K562 (cell line): ENCODE measurements around the gene CENPP. TPM values are rescaled to one million over a fixed set of nuclear protein-coding genes. Genes with fewer than 3 reads are reported as not detected.

ENCODE experiments used
- ATAC-seq: fragments of 200-7000 bp; cut with Tn5 transposase; 3 replicates; pipeline ENCODE4 v1.9.1; 2020; ENCODE audit warnings: moderate library complexity
- BruUV-seq: library from RNA; stranded (reverse); fragments of 400-500 nt; replicated peaks from 2 replicates; lab custom pipeline; 2021; lab: Mats Ljungman, UMichigan
- CTCF ChIA-PET: fragments of 300-600 bp; formaldehyde crosslinking; extraction: SDS; loops from one replicate; lab custom pipeline; 2021; ENCODE audit warnings: low intra/inter-chr PET ratio; lab: Yijun Ruan, JAX
- POLR2A ChIA-PET: fragments of 300-600, 350-650 bp; sonication (Branson Sonifier 250); formaldehyde crosslinking; extraction: SDS; loops from one replicate; lab custom pipeline; 2021; ENCODE audit warnings: antibody characterized with exemption, inconsistent platforms; lab: Yijun Ruan, JAX
- DNase-seq, 4 experiments: peaks; one replicate each; pipeline versions ENCODE4 v3.0.0 to v3.0.0-alpha.2; 2011 to 2018; ENCODE audit warnings: low spot score in 3 of 4, mixed read lengths in 3 of 4; ENCODE audit errors: extremely low read depth in 1 of 4
- FAIRE-seq: peaks from 2 replicates; lab custom pipeline; 2011; peaks lifted over from hg19 to GRCh38; lab: Jason Lieb, UNC
- H2AFZ ChIP-seq: 2 replicates; pipeline ENCODE4 v1.6.0; 2011; ENCODE audit warnings: low read depth, low read length, control low read depth, inconsistent platforms
- H3K27ac ChIP-seq: fragments of 200-600 bp; 3 replicates; pipeline ENCODE4 v1.8.0; 2011; ENCODE audit warnings: low read depth, mild to moderate bottlenecking, control low read depth, inconsistent platforms, low read length, moderate library complexity, mixed read lengths; ENCODE audit errors: extremely low read depth
- H3K27me3 ChIP-seq, 2 experiments: fragments of 300-600 bp in 1 of 2; 2 replicates in 1 of 2; 3 replicates in 1 of 2; pipeline versions ENCODE4 v1.6.0 to v1.8.0; 2011; ENCODE audit warnings: inconsistent platforms in 2 of 2, low read length in 2 of 2, mild to moderate bottlenecking in 1 of 2, mixed read lengths in 1 of 2, moderate library complexity in 1 of 2; ENCODE audit not compliant: control insufficient read depth in 2 of 2, insufficient read depth in 2 of 2
- H3K36me3 ChIP-seq: fragments of 300-600 bp; 3 replicates; pipeline ENCODE4 v1.8.0; 2011; ENCODE audit warnings: mild to moderate bottlenecking, low read length, inconsistent platforms; ENCODE audit not compliant: control insufficient read depth, insufficient read depth
- H3K4me1 ChIP-seq, 2 experiments: fragments of 200-600 bp in 1 of 2; replicated peaks in 1 of 2; 2 replicates in 1 of 2; 3 replicates in 1 of 2; pipeline versions ENCODE4 v1.5.1 to v1.8.0; 2011; ENCODE audit warnings: inconsistent platforms in 2 of 2, low read length in 2 of 2, mild to moderate bottlenecking in 1 of 2, mixed read lengths in 1 of 2, moderate library complexity in 1 of 2; ENCODE audit not compliant: control insufficient read depth in 2 of 2, insufficient read depth in 2 of 2
- H3K4me2 ChIP-seq: 2 replicates; pipeline ENCODE4 v1.6.1; 2011; ENCODE audit warnings: low read length, control low read depth, inconsistent platforms, mixed read lengths; ENCODE audit not compliant: insufficient read depth
- H3K4me3 ChIP-seq: fragments of 200-600 bp; sonication (generic), shearing (Covaris generic); 2 replicates; pipeline ENCODE4 v1.5.1; 2016; ENCODE audit warnings: control low read depth, inconsistent platforms
- H3K79me2 ChIP-seq: fragments of 200-600 bp; 3 replicates; pipeline ENCODE4 v1.8.0; 2011; ENCODE audit warnings: low read length, inconsistent platforms; ENCODE audit not compliant: control insufficient read depth, insufficient read depth
- H3K9ac ChIP-seq, 2 experiments: 2 replicates each; pipeline versions ENCODE4 v1.6.0 to v1.6.1; 2011; ENCODE audit warnings: low read depth in 2 of 2, low read length in 2 of 2, control low read depth in 1 of 2, inconsistent platforms in 1 of 2, mild to moderate bottlenecking in 1 of 2, mixed read lengths in 1 of 2; ENCODE audit not compliant: insufficient read depth in 1 of 2
- H3K9me1 ChIP-seq: one replicate; pipeline ENCODE4 v1.6.0; 2011; ENCODE audit warnings: inconsistent platforms, mild to moderate bottlenecking, low read length, moderate library complexity; ENCODE audit not compliant: control insufficient read depth, insufficient read depth
- H3K9me3 ChIP-seq: replicated peaks from 2 replicates; pipeline ENCODE4 v1.5.1; 2011; ENCODE audit warnings: low read depth, low read length, inconsistent platforms; ENCODE audit not compliant: control insufficient read depth, insufficient read depth
- H4K20me1 ChIP-seq: replicated peaks from 2 replicates; pipeline ENCODE4 v1.6.1; 2011; ENCODE audit warnings: low read length, inconsistent platforms, mixed read lengths; ENCODE audit not compliant: control insufficient read depth, insufficient read depth
- ARID4B ChIP-seq: sonication (generic); formaldehyde crosslinking; IDR thresholded peaks from 2 replicates; pipeline ENCODE4 v1.8.0; 2022; ENCODE audit warnings: mild to moderate bottlenecking, missing genetic modification reagents
- CAMTA2 ChIP-seq: fragments of 250-450 bp; sonication (Bioruptor Pico); conservative IDR thresholded peaks from 2 replicates; pipeline ENCODE4 v1.5.1; 2022
- CBX8 ChIP-seq: fragments of 200-600 bp; sonication (generic); IDR thresholded peaks from 2 replicates; pipeline ENCODE4 v1.6.1; 2012; ENCODE audit warnings: borderline replicate concordance, mixed run types, low read depth, mild to moderate bottlenecking, moderate library complexity, mixed read lengths, low read length, control low read depth, inconsistent platforms; ENCODE audit not compliant: poor library complexity, severe bottlenecking; ENCODE audit errors: extremely low read depth
- CHD1 ChIP-seq: fragments of 200-600 bp; sonication (generic); IDR thresholded peaks from one replicate; pipeline ENCODE4 v1.6.1; 2012; ENCODE audit warnings: mild to moderate bottlenecking, moderate library complexity, low read length, inconsistent platforms
- MITF ChIP-seq: IDR thresholded peaks from 2 replicates; pipeline ENCODE4 v1.6.1; 2014; ENCODE audit warnings: antibody characterized with exemption
- MTA1 ChIP-seq: fragments of 450-650 bp; IDR thresholded peaks from 2 replicates; pipeline ENCODE4 v1.6.1; 2017; ENCODE audit warnings: borderline replicate concordance
- MTA2 ChIP-seq: fragments of 450-650 bp; IDR thresholded peaks from 2 replicates; pipeline ENCODE4 v1.6.1; 2016; ENCODE audit warnings: low read depth
- MTA3 ChIP-seq: fragments of 450-650 bp; formaldehyde crosslinking; IDR thresholded peaks from 2 replicates; pipeline ENCODE4 v1.6.1; 2017; ENCODE audit warnings: mild to moderate bottlenecking, borderline replicate concordance
- SP2 ChIP-seq: IDR thresholded peaks from 2 replicates; pipeline ENCODE4 v1.6.1; 2011; ENCODE audit warnings: mild to moderate bottlenecking, low read depth, low read length, moderate library complexity; ENCODE audit not compliant: poor library complexity, severe bottlenecking; ENCODE audit errors: extremely low read depth
- SRSF9 ChIP-seq: fragments of 200-400 bp; formaldehyde crosslinking; IDR thresholded peaks from 2 replicates; pipeline ENCODE4 v1.6.1; 2017; ENCODE audit warnings: low read depth, low read length, borderline replicate concordance
- XRCC4 ChIP-seq: IDR thresholded peaks from one replicate; pipeline ENCODE4 v1.6.1; 2011; ENCODE audit not compliant: insufficient read depth, insufficient read length; ENCODE audit errors: extremely low read depth
- WGBS: fragments of 100-300 bp; shearing (Covaris generic); methylation state at CpG from one replicate; pipeline ENCODE4 v1.1.6; 2016; ENCODE audit warnings: low coverage, mixed read lengths; ENCODE audit not compliant: insufficient coverage; ENCODE audit errors: missing lambda C conversion rate; 5-methylcytosine and 5-hydroxymethylcytosine counted together
- in situ Hi-C: fragments of 300-500 bp; cut with MboI; formaldehyde crosslinking; loops from 4 replicates; pipeline ENCODE4 v1.15.0; 2018; ENCODE audit warnings: inconsistent platforms, mixed read lengths
- intact Hi-C: fragments of 100-400 bp; cut with micrococcal nuclease; formaldehyde crosslinking; loops from 2 replicates; pipeline ENCODE4 v1.14.2; 2022
- polyA plus RNA-seq, 8 experiments: library from polyadenylated mRNA; depleted of rRNA in 4 of 8; stranded (reverse) in 5 of 8; unstranded in 3 of 8; fragments of >200 nt; fragmentation: Nextera tagmentation in 2 of 8; fragmentation: Illumina TruSeq in 1 of 8; extraction: Ambion mirVana in 2 of 8; extraction: Trizol in 1 of 8; gene quantifications; 2 replicates each; pipeline versions ENCODE4 v1.2.1 to v1.2.3, GENCODE V29; 2011 to 2014; ENCODE audit warnings: inconsistent platforms in 1 of 8, missing spikeins in 1 of 8
- total RNA-seq, 7 experiments: library from RNA; depleted of rRNA in 6 of 7; stranded (reverse); fragments of >200 nt in 6 of 7; fragmentation: Illumina TruSeq in 2 of 7; extraction: Trizol in 2 of 7; gene quantifications; 2 replicates each; pipeline versions ENCODE4 v1.2.1 to v1.2.3, GENCODE V29; 2011 to 2021; ENCODE audit warnings: low replicate concordance in 1 of 7

Gene CENPP
- total and polyA plus RNA-seq, 9 of the 15 experiments (the other 6 are each of a cell fraction or from before 2014, with no cell fraction given) = 8.0 to 28.5 (median 17.9) TPM

GRCh38 chr9:92656537-92656925 is 330.8 kb downstream of the CENPP start:
- DNase-seq (no peak), FAIRE-seq (no peak)
- H3K9me3 ChIP-seq = no peaks in the 10 kb centered on the region
- POLR2A ChIA-PET = interaction anchor here (0.6 kb wide), 1 partner anchor 15 kb away, joined by 4 read pairs; no protein-coding TSS in a partner anchor
- no peaks in the 10 kb centered on the region for H3K9me1 ChIP-seq
- H3K4me1 ChIP-seq = peaks cover 0 to 17% of the 10 kb centered on the region in 2 experiments; a peak in 2 of 5 replicates
- TF ChIP-seq CAMTA2 (CRISPR knock-in tag) = no peak
- TF ChIP-seq XRCC4 = no peak
- no peak for TF ChIP-seq SP2
- no peak for TF ChIP-seq MITF
- TF ChIP-seq MTA1 = no peak
- TF ChIP-seq ARID4B (CRISPR knock-in tag) = no peak
- TF ChIP-seq CHD1 = no peak
- TF ChIP-seq CBX8 = no peak
- TF ChIP-seq SRSF9 = no peak
- TF ChIP-seq MTA3 = no peak
- no peak for TF ChIP-seq MTA2
- TF ChIP-seq, all 486 proteins: peak for 0
- no peak overlapping the region for H3K4me2 ChIP-seq
- 82% methylated on average over 10 of the region's 11 CpGs for WGBS
- no peaks in the 10 kb centered on the region for H3K27me3 ChIP-seq
- peak overlapping the region in 1 of 2 experiments; percentile 43; a peak in 2 of 4 replicates for H3K9ac ChIP-seq
- peaks cover 72% of the 10 kb centered on the region; the same call in 2 of the 3 replicates for H3K36me3 ChIP-seq
- no peak overlapping the region for H3K4me3 ChIP-seq
- H3K27ac ChIP-seq = no peak overlapping the region
- peaks cover 30% of the 10 kb centered on the region for H3K79me2 ChIP-seq
- no peak for ATAC-seq
- no TSS peak for BruUV-seq
- intact Hi-C loops = no loop called here
- peaks cover 10% of the 10 kb centered on the region for H4K20me1 ChIP-seq
- in situ Hi-C loops = no loop called here
- no peak overlapping the region for H2AFZ ChIP-seq
- CTCF ChIA-PET = no interaction called here
